Bronchial epithelial cell (primary cell): ENCODE data around the gene ZFAND3. TPM values are rescaled to one million over a fixed set of nuclear protein-coding genes. Genes with fewer than 3 reads are reported as not detected.

ENCODE experiments used
- DNase-seq: peaks from one replicate; pipeline ENCODE4 v3.0.0-alpha.2; 2010; ENCODE audit warnings: low read depth
- FAIRE-seq: peaks from 2 replicates; lab custom pipeline; 2011; peaks lifted over from hg19 to GRCh38; lab: Jason Lieb, UNC
- H3K27me3 ChIP-seq: 2 replicates; pipeline ENCODE4 v1.5.1; 2011; ENCODE audit warnings: low read length; ENCODE audit not compliant: control insufficient read depth, insufficient read depth
- H3K36me3 ChIP-seq: 2 replicates; pipeline ENCODE4 v1.5.1; 2011; ENCODE audit warnings: low read length; ENCODE audit not compliant: control insufficient read depth, insufficient read depth
- H3K4me3 ChIP-seq: 2 replicates; pipeline ENCODE4 v1.5.1; 2011; ENCODE audit warnings: mild to moderate bottlenecking, low read depth, low read length, control low read depth
- CTCF ChIP-seq: IDR thresholded peaks from 2 replicates; pipeline ENCODE4 v1.5.1; 2011; ENCODE audit warnings: mild to moderate bottlenecking, moderate library complexity, low read length, control low read depth, inconsistent platforms; ENCODE audit not compliant: insufficient read depth, severe bottlenecking
- total RNA-seq: library from RNA; depleted of rRNA; stranded (reverse); fragments of >200 nt; gene quantifications from 2 replicates; pipeline ENCODE4 v1.2.1, GENCODE V29; 2014

Gene ZFAND3
- total RNA-seq, 1 donor from 2014 or later: 25.5 TPM

GRCh38 chr6:38153798-38154345 is 334.3 kb downstream of the ZFAND3 start:
- no peak for DNase-seq
- no peak for TF ChIP-seq CTCF
- no peaks in the 10 kb centered on the region for H3K27me3 ChIP-seq
- no peak overlapping the region for H3K4me3 ChIP-seq
- FAIRE-seq: no peak
- peaks cover 5% of the 10 kb centered on the region for H3K36me3 ChIP-seq

- peaks cover 3% of the 10 kb centered on the region for H3K36me3 ChIP-seq
- no peaks in the 10 kb centered on the region for H3K27me3 ChIP-seq
- no peak for DNase-seq
- no peak for TF ChIP-seq CTCF
- FAIRE-seq: no peak
- no peak overlapping the region for H3K4me3 ChIP-seq
Measured at GRCh38 chr6:38154731-38155130, 335.2 kb downstream of the ZFAND3 start.

GRCh38 chr6:38155144-38155543 is 335.6 kb downstream of the ZFAND3 start:
- no peaks in the 10 kb centered on the region for H3K27me3 ChIP-seq
- FAIRE-seq (no peak), DNase-seq (peak; percentile 32)
- peaks cover 3% of the 10 kb centered on the region for H3K36me3 ChIP-seq
- no peak overlapping the region for H3K4me3 ChIP-seq
- TF ChIP-seq CTCF: no peak

- no peak for TF ChIP-seq CTCF
- DNase-seq: peak; percentile 65
- no peak for FAIRE-seq
- Histone ChIP-seq H3K4me3 (no peak overlapping the region), H3K36me3 (peaks cover 3% of the 10 kb centered on the region), H3K27me3 (no peaks in the 10 kb centered on the region)
Measured at GRCh38 chr6:38155621-38156204, 336.2 kb downstream of the ZFAND3 start.

- Histone ChIP-seq H3K4me3 (no peak overlapping the region), H3K36me3 (peaks cover under 1% of the 10 kb centered on the region), H3K27me3 (no peaks in the 10 kb centered on the region)
- DNase-seq: no peak
- TF ChIP-seq CTCF: no peak
- FAIRE-seq: no peak
Measured at GRCh38 chr6:38156818-38157565, 337.5 kb downstream of the ZFAND3 start.
